ENCODE measurements around the gene ADH7. TPM values are rescaled to one million over a fixed set of nuclear protein-coding genes. Genes with fewer than 3 reads are reported as not detected.

The ADH7 gene
- total and polyA plus RNA-seq, 2 experiments from 2014 or later: not detected

DNA sequence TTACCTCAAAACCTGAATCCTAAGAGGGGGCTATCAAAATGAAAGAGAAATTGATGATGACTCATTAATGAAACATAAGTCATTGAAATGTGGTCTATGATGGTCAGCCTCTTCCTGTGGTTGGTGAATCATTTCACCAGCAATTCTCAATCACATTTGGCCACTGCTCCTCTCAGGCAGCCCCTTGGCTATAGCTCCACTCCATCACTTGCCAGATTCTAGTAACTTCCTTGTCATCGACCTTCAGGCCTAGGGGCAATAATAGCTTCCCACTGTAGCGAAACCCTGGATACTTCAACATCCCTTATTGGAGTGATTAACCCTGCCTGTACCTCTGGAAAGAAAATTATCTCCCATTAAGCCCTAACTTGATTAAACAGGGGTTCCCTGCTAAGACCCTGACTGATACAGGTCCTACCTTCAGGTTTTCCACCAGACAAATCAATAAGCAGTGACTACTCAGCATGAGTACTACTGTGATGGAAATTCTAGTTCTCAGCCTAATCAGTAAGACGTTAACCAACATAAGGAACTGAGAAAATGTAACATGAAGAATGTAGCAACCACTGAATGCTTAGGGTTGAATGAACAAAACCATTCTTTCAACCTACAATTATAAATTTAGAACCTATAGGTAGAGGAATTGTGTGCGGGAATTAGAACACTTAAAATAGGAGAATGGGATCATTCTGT is 30.4 kb downstream of the ADH7 start:
- no peaks in the 10 kb centered on the region for H3K27me3 ChIP-seq (ENCODE audit: insufficient read depth)
- TF ChIP-seq EZH2 (IDR thresholded peaks at IDR 0.05; ENCODE audit: low read depth, unreplicated experiment): no peak
- TF ChIP-seq ZNF114 (CRISPR knock-in tag; IDR thresholded peaks at IDR 0.05): no peak
- no peak for TF ChIP-seq CREB1 (CRISPR knock-in tag; IDR thresholded peaks at IDR 0.05; ENCODE audit: low read depth)
- no peak for TF ChIP-seq POLR2AphosphoS5 (IDR thresholded peaks at IDR 0.05; ENCODE audit: low read depth)
- TF ChIP-seq, protein P1, sequence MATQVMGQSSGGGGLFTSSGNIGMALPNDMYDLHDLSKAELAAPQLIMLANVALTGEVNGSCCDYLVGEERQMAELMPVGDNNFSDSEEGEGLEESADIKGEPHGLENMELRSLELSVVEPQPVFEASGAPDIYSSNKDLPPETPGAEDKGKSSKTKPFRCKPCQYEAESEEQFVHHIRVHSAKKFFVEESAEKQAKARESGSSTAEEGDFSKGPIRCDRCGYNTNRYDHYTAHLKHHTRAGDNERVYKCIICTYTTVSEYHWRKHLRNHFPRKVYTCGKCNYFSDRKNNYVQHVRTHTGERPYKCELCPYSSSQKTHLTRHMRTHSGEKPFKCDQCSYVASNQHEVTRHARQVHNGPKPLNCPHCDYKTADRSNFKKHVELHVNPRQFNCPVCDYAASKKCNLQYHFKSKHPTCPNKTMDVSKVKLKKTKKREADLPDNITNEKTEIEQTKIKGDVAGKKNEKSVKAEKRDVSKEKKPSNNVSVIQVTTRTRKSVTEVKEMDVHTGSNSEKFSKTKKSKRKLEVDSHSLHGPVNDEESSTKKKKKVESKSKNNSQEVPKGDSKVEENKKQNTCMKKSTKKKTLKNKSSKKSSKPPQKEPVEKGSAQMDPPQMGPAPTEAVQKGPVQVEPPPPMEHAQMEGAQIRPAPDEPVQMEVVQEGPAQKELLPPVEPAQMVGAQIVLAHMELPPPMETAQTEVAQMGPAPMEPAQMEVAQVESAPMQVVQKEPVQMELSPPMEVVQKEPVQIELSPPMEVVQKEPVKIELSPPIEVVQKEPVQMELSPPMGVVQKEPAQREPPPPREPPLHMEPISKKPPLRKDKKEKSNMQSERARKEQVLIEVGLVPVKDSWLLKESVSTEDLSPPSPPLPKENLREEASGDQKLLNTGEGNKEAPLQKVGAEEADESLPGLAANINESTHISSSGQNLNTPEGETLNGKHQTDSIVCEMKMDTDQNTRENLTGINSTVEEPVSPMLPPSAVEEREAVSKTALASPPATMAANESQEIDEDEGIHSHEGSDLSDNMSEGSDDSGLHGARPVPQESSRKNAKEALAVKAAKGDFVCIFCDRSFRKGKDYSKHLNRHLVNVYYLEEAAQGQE (IDR thresholded peaks at IDR 0.05; ENCODE audit: unreplicated experiment): no peak
- TF ChIP-seq NANOG (IDR thresholded peaks at IDR 0.05; ENCODE audit: borderline replicate concordance): no peak
- TF ChIP-seq, protein P2, sequence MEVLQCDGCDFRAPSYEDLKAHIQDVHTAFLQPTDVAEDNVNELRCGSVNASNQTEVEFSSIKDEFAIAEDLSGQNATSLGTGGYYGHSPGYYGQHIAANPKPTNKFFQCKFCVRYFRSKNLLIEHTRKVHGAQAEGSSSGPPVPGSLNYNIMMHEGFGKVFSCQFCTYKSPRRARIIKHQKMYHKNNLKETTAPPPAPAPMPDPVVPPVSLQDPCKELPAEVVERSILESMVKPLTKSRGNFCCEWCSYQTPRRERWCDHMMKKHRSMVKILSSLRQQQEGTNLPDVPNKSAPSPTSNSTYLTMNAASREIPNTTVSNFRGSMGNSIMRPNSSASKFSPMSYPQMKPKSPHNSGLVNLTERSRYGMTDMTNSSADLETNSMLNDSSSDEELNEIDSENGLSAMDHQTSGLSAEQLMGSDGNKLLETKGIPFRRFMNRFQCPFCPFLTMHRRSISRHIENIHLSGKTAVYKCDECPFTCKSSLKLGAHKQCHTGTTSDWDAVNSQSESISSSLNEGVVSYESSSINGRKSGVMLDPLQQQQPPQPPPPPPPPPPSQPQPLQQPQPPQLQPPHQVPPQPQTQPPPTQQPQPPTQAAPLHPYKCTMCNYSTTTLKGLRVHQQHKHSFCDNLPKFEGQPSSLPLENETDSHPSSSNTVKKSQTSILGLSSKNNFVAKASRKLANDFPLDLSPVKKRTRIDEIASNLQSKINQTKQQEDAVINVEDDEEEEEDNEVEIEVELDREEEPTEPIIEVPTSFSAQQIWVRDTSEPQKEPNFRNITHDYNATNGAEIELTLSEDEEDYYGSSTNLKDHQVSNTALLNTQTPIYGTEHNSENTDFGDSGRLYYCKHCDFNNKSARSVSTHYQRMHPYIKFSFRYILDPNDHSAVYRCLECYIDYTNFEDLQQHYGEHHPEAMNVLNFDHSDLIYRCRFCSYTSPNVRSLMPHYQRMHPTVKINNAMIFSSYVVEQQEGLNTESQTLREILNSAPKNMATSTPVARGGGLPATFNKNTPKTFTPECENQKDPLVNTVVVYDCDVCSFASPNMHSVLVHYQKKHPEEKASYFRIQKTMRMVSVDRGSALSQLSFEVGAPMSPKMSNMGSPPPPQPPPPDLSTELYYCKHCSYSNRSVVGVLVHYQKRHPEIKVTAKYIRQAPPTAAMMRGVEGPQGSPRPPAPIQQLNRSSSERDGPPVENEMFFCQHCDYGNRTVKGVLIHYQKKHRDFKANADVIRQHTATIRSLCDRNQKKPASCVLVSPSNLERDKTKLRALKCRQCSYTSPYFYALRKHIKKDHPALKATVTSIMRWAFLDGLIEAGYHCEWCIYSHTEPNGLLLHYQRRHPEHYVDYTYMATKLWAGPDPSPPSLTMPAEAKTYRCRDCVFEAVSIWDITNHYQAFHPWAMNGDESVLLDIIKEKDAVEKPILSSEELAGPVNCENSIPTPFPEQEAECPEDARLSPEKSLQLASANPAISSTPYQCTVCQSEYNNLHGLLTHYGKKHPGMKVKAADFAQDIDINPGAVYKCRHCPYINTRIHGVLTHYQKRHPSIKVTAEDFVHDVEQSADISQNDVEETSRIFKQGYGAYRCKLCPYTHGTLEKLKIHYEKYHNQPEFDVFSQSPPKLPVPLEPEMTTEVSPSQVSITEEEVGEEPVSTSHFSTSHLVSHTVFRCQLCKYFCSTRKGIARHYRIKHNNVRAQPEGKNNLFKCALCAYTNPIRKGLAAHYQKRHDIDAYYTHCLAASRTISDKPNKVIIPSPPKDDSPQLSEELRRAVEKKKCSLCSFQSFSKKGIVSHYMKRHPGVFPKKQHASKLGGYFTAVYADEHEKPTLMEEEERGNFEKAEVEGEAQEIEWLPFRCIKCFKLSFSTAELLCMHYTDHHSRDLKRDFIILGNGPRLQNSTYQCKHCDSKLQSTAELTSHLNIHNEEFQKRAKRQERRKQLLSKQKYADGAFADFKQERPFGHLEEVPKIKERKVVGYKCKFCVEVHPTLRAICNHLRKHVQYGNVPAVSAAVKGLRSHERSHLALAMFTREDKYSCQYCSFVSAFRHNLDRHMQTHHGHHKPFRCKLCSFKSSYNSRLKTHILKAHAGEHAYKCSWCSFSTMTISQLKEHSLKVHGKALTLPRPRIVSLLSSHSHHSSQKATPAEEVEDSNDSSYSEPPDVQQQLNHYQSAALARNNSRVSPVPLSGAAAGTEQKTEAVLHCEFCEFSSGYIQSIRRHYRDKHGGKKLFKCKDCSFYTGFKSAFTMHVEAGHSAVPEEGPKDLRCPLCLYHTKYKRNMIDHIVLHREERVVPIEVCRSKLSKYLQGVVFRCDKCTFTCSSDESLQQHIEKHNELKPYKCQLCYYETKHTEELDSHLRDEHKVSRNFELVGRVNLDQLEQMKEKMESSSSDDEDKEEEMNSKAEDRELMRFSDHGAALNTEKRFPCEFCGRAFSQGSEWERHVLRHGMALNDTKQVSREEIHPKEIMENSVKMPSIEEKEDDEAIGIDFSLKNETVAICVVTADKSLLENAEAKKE (CRISPR knock-in tag; IDR thresholded peaks at IDR 0.05): no peak
- no peak for TF ChIP-seq STAT1 (IDR thresholded peaks at IDR 0.05; ENCODE audit: unreplicated experiment)
- TF ChIP-seq, protein P3, sequence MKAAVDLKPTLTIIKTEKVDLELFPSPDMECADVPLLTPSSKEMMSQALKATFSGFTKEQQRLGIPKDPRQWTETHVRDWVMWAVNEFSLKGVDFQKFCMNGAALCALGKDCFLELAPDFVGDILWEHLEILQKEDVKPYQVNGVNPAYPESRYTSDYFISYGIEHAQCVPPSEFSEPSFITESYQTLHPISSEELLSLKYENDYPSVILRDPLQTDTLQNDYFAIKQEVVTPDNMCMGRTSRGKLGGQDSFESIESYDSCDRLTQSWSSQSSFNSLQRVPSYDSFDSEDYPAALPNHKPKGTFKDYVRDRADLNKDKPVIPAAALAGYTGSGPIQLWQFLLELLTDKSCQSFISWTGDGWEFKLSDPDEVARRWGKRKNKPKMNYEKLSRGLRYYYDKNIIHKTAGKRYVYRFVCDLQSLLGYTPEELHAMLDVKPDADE (IDR thresholded peaks at IDR 0.05): no peak
- no peak for TF ChIP-seq EZH2phosphoT487 (IDR thresholded peaks at IDR 0.05; ENCODE audit: unreplicated experiment)
- TF ChIP-seq ZNF331 (CRISPR knock-in tag; IDR thresholded peaks at IDR 0.05; ENCODE audit: low read depth): no peak
- TF ChIP-seq, protein P4, sequence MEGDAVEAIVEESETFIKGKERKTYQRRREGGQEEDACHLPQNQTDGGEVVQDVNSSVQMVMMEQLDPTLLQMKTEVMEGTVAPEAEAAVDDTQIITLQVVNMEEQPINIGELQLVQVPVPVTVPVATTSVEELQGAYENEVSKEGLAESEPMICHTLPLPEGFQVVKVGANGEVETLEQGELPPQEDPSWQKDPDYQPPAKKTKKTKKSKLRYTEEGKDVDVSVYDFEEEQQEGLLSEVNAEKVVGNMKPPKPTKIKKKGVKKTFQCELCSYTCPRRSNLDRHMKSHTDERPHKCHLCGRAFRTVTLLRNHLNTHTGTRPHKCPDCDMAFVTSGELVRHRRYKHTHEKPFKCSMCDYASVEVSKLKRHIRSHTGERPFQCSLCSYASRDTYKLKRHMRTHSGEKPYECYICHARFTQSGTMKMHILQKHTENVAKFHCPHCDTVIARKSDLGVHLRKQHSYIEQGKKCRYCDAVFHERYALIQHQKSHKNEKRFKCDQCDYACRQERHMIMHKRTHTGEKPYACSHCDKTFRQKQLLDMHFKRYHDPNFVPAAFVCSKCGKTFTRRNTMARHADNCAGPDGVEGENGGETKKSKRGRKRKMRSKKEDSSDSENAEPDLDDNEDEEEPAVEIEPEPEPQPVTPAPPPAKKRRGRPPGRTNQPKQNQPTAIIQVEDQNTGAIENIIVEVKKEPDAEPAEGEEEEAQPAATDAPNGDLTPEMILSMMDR (conservative IDR thresholded peaks at IDR 0.05; ENCODE audit: low read depth in 2 of 2): no peak
- no peak for TF ChIP-seq JUNB (IDR thresholded peaks at IDR 0.05; ENCODE audit: unreplicated experiment)
- H3K4me1 ChIP-seq (ENCODE audit: insufficient read depth): peaks cover 17% of the 10 kb centered on the region
- H3K4me3 Mint-ChIP-seq: no peak overlapping the region
- H3K27ac Mint-ChIP-seq: no peak overlapping the region; the same call in 1 of the 2 replicates
- H2AFZ ChIP-seq: peak overlapping the region; percentile 16; the same call in 1 of the 2 replicates
- H3K4me1 Mint-ChIP-seq: peaks cover 19% of the 10 kb centered on the region
- no peaks in the 10 kb centered on the region for H3K36me3 Mint-ChIP-seq (ENCODE audit: low read depth)
- no peaks in the 10 kb centered on the region; the same call in 2 of the 3 replicates for H3K9me3 Mint-ChIP-seq
- H3K27ac ChIP-seq (ENCODE audit: low read depth): no peak overlapping the region
- H3K36me3 ChIP-seq (ENCODE audit: insufficient read depth): no peaks in the 10 kb centered on the region
- no peaks in the 10 kb centered on the region for H4K20me1 ChIP-seq (replicated peaks; ENCODE audit: insufficient read depth)
- DNase-seq (ENCODE audit: low spot score) (peak; percentile 32), ATAC-seq (peak; percentile 51)
- no peak overlapping the region; the same call in 1 of the 2 replicates for H3K4me2 ChIP-seq
- no peaks in the 10 kb centered on the region for H3K79me2 ChIP-seq (replicated peaks; ENCODE audit: insufficient read depth)
- no peaks in the 10 kb centered on the region; the same call in 1 of the 2 replicates for H3K9me2 ChIP-seq (ENCODE audit: insufficient read depth)
- H3K27me3 Mint-ChIP-seq (ENCODE audit: insufficient read depth, low read depth, poor library complexity): peaks cover 4% of the 10 kb centered on the region
- H3F3A ChIP-seq (replicated peaks; ENCODE audit: low read depth): no peaks in the 10 kb centered on the region
- H3K4me3 ChIP-seq: no peak overlapping the region
